OCI-LY1 (cell line): ENCODE measurements around the gene PPP2R2C.

Source experiments
- H2AFZ ChIP-seq: fragments of 200-600 bp; sonication (generic), shearing (Covaris generic); 2 replicates; pipeline ENCODE4 v1.6.0; 2014; ENCODE audit warnings: antibody characterized with exemption, mild to moderate bottlenecking, low read length
- H3F3A ChIP-seq: fragments of 200-600 bp; sonication (generic), shearing (Covaris generic); 2 replicates; pipeline ENCODE4 v1.6.0; 2014; ENCODE audit warnings: mild to moderate bottlenecking, antibody characterized with exemption, low read length, moderate library complexity; ENCODE audit not compliant: insufficient read depth
- H3K27ac ChIP-seq: fragments of 200-600 bp; sonication (generic); 2 replicates; pipeline ENCODE4 v1.5.1; 2014; ENCODE audit warnings: low read length, mixed run types, mild to moderate bottlenecking, low read depth; ENCODE audit not compliant: poor library complexity, severe bottlenecking
- H3K27me3 ChIP-seq: fragments of 200-600 bp; sonication (generic); 2 replicates; pipeline ENCODE4 v1.6.0; 2014; ENCODE audit warnings: antibody characterized with exemption, mild to moderate bottlenecking, low read length, moderate library complexity; ENCODE audit not compliant: insufficient read depth
- H3K36me3 ChIP-seq: fragments of 200-600 bp; sonication (generic); 2 replicates; pipeline ENCODE4 v1.6.1; 2014; ENCODE audit warnings: mild to moderate bottlenecking, antibody characterized with exemption, low read length, moderate library complexity, mixed read lengths; ENCODE audit not compliant: insufficient read depth
- H3K4me1 ChIP-seq: fragments of 200-600 bp; sonication (generic); 2 replicates; pipeline ENCODE4 v1.5.1; 2014; ENCODE audit warnings: mild to moderate bottlenecking, low read length, moderate library complexity; ENCODE audit not compliant: insufficient read depth, severe bottlenecking
- H3K4me2 ChIP-seq: fragments of 200-600 bp; sonication (generic), shearing (Covaris generic); 2 replicates; pipeline ENCODE4 v1.6.1; 2014; ENCODE audit warnings: low read length
- H3K4me3 ChIP-seq: fragments of 200-600 bp; sonication (generic); 2 replicates; pipeline ENCODE4 v1.5.1; 2014; ENCODE audit warnings: low read length, low read depth, mild to moderate bottlenecking, mixed read lengths; ENCODE audit not compliant: poor library complexity, severe bottlenecking
- H3K79me2 ChIP-seq: fragments of 200-600 bp; shearing (Covaris generic); 2 replicates; pipeline ENCODE4 v1.6.1; 2016; ENCODE audit warnings: mixed run types, low read length, mixed read lengths; ENCODE audit not compliant: insufficient read depth
- H3K9ac ChIP-seq: fragments of 200-600 bp; sonication (generic), shearing (Covaris generic); 2 replicates; pipeline ENCODE4 v1.6.1; 2014; ENCODE audit warnings: mild to moderate bottlenecking, low read length, mixed read lengths
- H3K9me2 ChIP-seq: fragments of 200-600 bp; sonication (generic), shearing (Covaris generic); 2 replicates; pipeline ENCODE4 v1.6.1; 2014; ENCODE audit warnings: low read depth, mild to moderate bottlenecking, low read length, mixed read lengths
- H3K9me3 ChIP-seq: fragments of 200-600 bp; shearing (Covaris generic); 2 replicates; pipeline ENCODE4 v1.6.1; 2014; ENCODE audit warnings: low read length, mixed read lengths
- H4K20me1 ChIP-seq: fragments of 200-600 bp; sonication (generic), shearing (Covaris generic); 2 replicates; pipeline ENCODE4 v1.6.0; 2016; ENCODE audit warnings: mild to moderate bottlenecking, low read length; ENCODE audit not compliant: insufficient read depth
- CTCF ChIP-seq: fragments of 200-600 bp; sonication (generic), shearing (Covaris generic); IDR thresholded peaks from 2 replicates; pipeline ENCODE4 v1.5.1; 2017; ENCODE audit warnings: mild to moderate bottlenecking, antibody characterized with exemption, low read length, moderate library complexity, mixed read lengths
- EZH2 ChIP-seq: fragments of 200-600 bp; sonication (generic), shearing (Covaris generic); IDR thresholded peaks from 2 replicates; pipeline ENCODE4 v1.8.0; 2017; ENCODE audit warnings: borderline replicate concordance, mixed run types, mild to moderate bottlenecking, antibody characterized with exemption, low read length, moderate library complexity, mixed read lengths

PPP2R2C gene

GRCh38 chr4:6369511-6369910, 102.9 kb downstream of the PPP2R2C start:
- Histone ChIP-seq H3K4me1 (no peaks in the 10 kb centered on the region), H3K9me2 (no peaks in the 10 kb centered on the region), H3K27ac (no peak overlapping the region), H3K9ac (no peak overlapping the region), H3F3A (no peaks in the 10 kb centered on the region), H4K20me1 (no peaks in the 10 kb centered on the region), H3K27me3 (no peaks in the 10 kb centered on the region), H3K9me3 (no peaks in the 10 kb centered on the region), H3K4me3 (no peak overlapping the region), H3K36me3 (no peaks in the 10 kb centered on the region), H3K4me2 (no peak overlapping the region), H2AFZ (no peak overlapping the region), H3K79me2 (no peaks in the 10 kb centered on the region)
- no peak for TF ChIP-seq EZH2
- TF ChIP-seq CTCF, result no peak

DNA sequence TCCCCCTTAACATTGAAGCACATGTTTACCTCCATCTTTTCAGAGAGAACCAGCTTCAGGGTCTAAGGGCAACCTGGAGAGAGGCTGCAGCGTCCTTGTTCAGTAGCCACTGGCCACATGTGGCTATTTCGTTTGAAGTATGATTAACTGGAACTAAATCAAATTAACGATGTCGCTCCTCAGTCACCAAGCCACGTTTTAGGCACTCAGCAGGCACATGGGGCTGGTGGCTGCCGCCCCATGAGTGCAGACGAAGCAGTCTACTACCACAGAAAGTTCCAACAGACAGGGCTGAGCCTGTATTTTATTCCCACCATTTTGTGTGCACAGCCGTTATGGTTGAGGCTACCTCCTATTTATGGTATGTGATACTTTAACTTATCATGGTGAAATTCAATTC, 103.4 kb downstream of the PPP2R2C start:
- Histone ChIP-seq H3K27me3 (no peaks in the 10 kb centered on the region), H3F3A (no peaks in the 10 kb centered on the region), H3K27ac (no peak overlapping the region), H3K9me3 (no peaks in the 10 kb centered on the region), H2AFZ (no peak overlapping the region), H3K79me2 (no peaks in the 10 kb centered on the region), H3K4me3 (no peak overlapping the region), H3K9me2 (no peaks in the 10 kb centered on the region), H3K9ac (no peak overlapping the region), H3K4me1 (no peaks in the 10 kb centered on the region), H4K20me1 (no peaks in the 10 kb centered on the region), H3K36me3 (no peaks in the 10 kb centered on the region), H3K4me2 (no peak overlapping the region)
- no peak for TF ChIP-seq CTCF

DNA sequence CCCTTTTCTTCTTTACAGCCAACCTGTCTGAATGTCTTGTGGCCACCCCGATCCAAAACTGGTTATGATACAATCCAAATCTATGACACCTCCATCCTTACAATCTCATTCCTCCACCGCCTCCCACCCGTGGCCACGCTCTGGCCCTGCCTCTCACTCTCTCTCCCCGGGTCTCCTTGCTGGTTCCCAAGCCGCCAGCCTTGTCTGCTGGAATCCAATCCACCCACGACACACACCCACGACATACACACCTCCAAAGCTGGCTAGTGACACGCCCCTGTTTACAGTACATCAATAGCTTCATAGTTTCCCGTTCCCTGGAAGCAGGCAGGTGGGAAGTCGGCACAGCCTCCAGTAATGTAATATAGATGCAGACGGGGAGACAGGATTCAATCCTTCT, 103.8 kb downstream of the PPP2R2C start:
- no peak overlapping the region for H3K9ac ChIP-seq
- H3K27ac ChIP-seq, result no peak overlapping the region
- no peaks in the 10 kb centered on the region for H3K9me3 ChIP-seq
- H3K36me3 ChIP-seq, result no peaks in the 10 kb centered on the region
- no peak overlapping the region for H3K4me2 ChIP-seq
- no peaks in the 10 kb centered on the region for H3K79me2 ChIP-seq
- H2AFZ ChIP-seq, result no peak overlapping the region
- no peaks in the 10 kb centered on the region for H3K9me2 ChIP-seq
- H3F3A ChIP-seq, result no peaks in the 10 kb centered on the region
- H4K20me1 ChIP-seq, result no peaks in the 10 kb centered on the region
- no peaks in the 10 kb centered on the region for H3K27me3 ChIP-seq
- H3K4me1 ChIP-seq, result no peaks in the 10 kb centered on the region
- TF ChIP-seq EZH2 (no peak), CTCF (no peak)
- no peak overlapping the region for H3K4me3 ChIP-seq
